GM18868 (cell line): Measurements from ENCODE around the gene HAL.
"Not testable (repeated sequence)": the region's sequence is repeated elsewhere in the genome, so short reads cannot be mapped to it uniquely, and the experiment has no call there.

Experiments
- ATAC-seq: cut with Tn5 transposase; IDR thresholded peaks from one replicate; pipeline ENCODE4 v1.9.1; 2021; ENCODE audit warnings: mild to moderate bottlenecking, moderate library complexity; ENCODE audit not compliant: unreplicated experiment

HAL gene

GRCh38 chr12:95978774-95979173, 17.4 kb downstream of the HAL start:
- ATAC-seq = no peak

GRCh38 chr12:95978351-95978750, 17.8 kb downstream of the HAL start:
- ATAC-seq = no peak

- no peak for ATAC-seq
These were observed 18.3 kb downstream of the HAL start for GRCh38 chr12:95977764-95978305.

GRCh38 chr12:95976416-95976832, 19.7 kb downstream of the HAL start:
- ATAC-seq = no peak

GRCh38 chr12:95975491-95975890, 20.7 kb downstream of the HAL start:
- ATAC-seq = no peak

- ATAC-seq = no peak
These were observed 21.8 kb downstream of the HAL start for GRCh38 chr12:95974358-95974757.

GRCh38 chr12:95972832-95973456, 23.2 kb downstream of the HAL start:
- ATAC-seq = no peak

GRCh38 chr12:95970905-95971304, 25.2 kb downstream of the HAL start:
- no peak for ATAC-seq

- not testable (repeated sequence) for ATAC-seq
These were observed 27.0 kb downstream of the HAL start for GRCh38 chr12:95969116-95969515.

GRCh38 chr12:95967301-95967700, 28.8 kb downstream of the HAL start:
- no peak for ATAC-seq

GRCh38 chr12:95966287-95966870, 29.8 kb downstream of the HAL start:
- no peak for ATAC-seq

GRCh38 chr12:95963096-95963495, 33.0 kb downstream of the HAL start:
- no peak for ATAC-seq

GRCh38 chr12:95962222-95962621, 33.9 kb downstream of the HAL start:
- no peak for ATAC-seq

GRCh38 chr12:95960241-95960640, 35.9 kb downstream of the HAL start:
- no peak for ATAC-seq

GRCh38 chr12:95959107-95959506, 37.0 kb downstream of the HAL start:
- ATAC-seq = no peak

GRCh38 chr12:95956557-95957145, 39.5 kb downstream of the HAL start:
- ATAC-seq = no peak

- no peak for ATAC-seq
These were observed 40.5 kb downstream of the HAL start for GRCh38 chr12:95955549-95956159.

- ATAC-seq = no peak
These were observed 43.1 kb downstream of the HAL start for GRCh38 chr12:95953000-95953399.

- no peak for ATAC-seq
These were observed 44.6 kb downstream of the HAL start for GRCh38 chr12:95951515-95951914.

- ATAC-seq = no peak
These were observed 46.5 kb downstream of the HAL start for GRCh38 chr12:95949477-95950206.

- ATAC-seq = no peak
These were observed 51.9 kb downstream of the HAL start for GRCh38 chr12:95944108-95944704.
